ENCODE data around the gene ZNF92.
"Not testable (repeated sequence)": the region's sequence is repeated elsewhere in the genome, so short reads cannot be mapped to it uniquely, and the experiment has no call there.

The ZNF92 gene

GRCh38 chr7:65422670-65423069 is 49.0 kb downstream of the ZNF92 start:
- no peak for DNase-seq (ENCODE audit: extremely low read depth in 1 of 2, low read depth in 1 of 2)

GRCh38 chr7:65423286-65423685 is 49.6 kb downstream of the ZNF92 start:
- not testable (repeated sequence) for DNase-seq (ENCODE audit: extremely low read depth in 1 of 2, low read depth in 1 of 2)

- no peak for DNase-seq (ENCODE audit: extremely low read depth in 1 of 2, low read depth in 1 of 2)
These were observed 56.1 kb downstream of the ZNF92 start for GRCh38 chr7:65429642-65430343.

GRCh38 chr7:65430344-65431186 is 56.9 kb downstream of the ZNF92 start:
- no peak for DNase-seq (ENCODE audit: extremely low read depth in 1 of 2, low read depth in 1 of 2)

DNA sequence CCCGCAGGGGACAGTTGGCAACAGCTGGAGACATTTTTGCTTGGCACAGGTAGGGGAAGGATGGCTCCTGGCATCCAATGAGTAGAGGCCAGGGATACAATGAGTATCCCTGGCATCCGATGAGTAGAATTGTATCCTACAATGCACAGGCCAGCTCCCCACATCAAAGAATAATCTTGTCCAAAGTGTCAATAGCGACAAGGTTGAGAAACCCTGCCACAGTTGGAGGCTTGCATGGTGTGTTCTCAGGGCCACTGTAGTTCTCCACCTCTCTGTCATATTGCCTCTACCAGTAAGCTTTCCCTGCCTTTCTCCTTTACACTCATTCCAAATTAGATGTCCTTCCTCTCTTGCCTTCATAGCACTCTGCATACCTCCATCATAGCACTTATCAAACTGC is 60.7 kb downstream of the ZNF92 start:
- DNase-seq (ENCODE audit: extremely low read depth in 1 of 2, low read depth in 1 of 2): no peak

GRCh38 chr7:65436163-65436562 is 62.5 kb downstream of the ZNF92 start:
- no peak for DNase-seq (ENCODE audit: extremely low read depth in 1 of 2, low read depth in 1 of 2)

GRCh38 chr7:65438598-65438997 is 64.9 kb downstream of the ZNF92 start:
- no peak for DNase-seq (ENCODE audit: extremely low read depth in 1 of 2, low read depth in 1 of 2)

GRCh38 chr7:65441010-65441409 is 67.4 kb downstream of the ZNF92 start:
- no peak for DNase-seq (ENCODE audit: extremely low read depth in 1 of 2, low read depth in 1 of 2)

DNA sequence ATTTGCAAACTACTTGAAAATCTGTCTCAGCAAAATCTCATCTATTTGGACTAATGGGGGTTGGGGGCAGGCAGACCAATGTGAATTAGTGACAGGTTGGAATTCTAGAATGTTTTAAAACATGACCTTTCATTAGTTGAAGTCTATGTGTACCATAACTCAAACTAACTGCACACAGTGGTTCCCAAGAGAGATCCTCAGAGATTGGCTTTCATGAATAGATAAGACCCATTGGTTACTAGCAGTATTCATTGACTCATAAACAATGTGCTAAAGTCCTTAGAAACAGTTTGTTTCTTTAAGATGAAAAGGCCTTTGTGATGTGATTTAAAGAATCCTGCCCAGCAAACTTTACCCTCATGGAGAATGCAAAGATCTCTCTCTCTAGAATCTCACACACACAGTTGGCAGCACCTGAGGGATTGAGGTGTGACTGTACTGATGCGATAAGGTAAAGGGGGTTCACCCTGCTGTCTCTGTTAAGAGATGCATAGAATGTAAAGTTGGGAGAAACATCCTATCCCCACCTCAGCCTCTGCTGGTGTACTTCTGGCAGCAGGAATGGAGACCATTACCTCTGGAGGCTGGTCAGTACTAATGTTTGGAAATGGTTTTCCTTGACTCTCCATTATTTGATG is 70.7 kb downstream of the ZNF92 start:
- DNase-seq (ENCODE audit: extremely low read depth in 1 of 2, low read depth in 1 of 2): no peak

GRCh38 chr7:65444899-65445823 is 71.5 kb downstream of the ZNF92 start:
- no peak for DNase-seq (ENCODE audit: extremely low read depth in 1 of 2, low read depth in 1 of 2)

DNA sequence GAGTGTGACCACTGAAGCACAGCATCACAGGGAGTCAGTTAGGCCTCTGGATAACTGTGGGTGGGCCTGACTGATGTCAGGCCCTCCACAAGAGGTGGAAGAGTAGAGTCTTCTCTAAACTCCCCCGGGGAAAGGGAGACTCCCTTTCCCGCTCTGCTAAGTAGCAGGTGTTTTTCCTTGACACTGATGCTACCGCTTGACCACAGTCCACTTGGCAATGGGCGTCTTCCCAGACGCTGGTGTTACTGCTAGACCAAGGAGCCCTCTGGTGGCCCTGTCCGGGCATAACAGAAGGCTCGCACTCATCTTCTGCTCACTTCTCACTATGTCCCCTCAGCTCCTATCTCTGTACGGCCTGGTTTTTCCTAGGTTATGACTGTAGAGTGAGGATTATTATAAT is 73.4 kb downstream of the ZNF92 start:
- not testable (repeated sequence) for DNase-seq (ENCODE audit: extremely low read depth in 1 of 2, low read depth in 1 of 2)

GRCh38 chr7:65448816-65449504 is 75.3 kb downstream of the ZNF92 start:
- DNase-seq (ENCODE audit: extremely low read depth in 1 of 2, low read depth in 1 of 2): no peak

DNA sequence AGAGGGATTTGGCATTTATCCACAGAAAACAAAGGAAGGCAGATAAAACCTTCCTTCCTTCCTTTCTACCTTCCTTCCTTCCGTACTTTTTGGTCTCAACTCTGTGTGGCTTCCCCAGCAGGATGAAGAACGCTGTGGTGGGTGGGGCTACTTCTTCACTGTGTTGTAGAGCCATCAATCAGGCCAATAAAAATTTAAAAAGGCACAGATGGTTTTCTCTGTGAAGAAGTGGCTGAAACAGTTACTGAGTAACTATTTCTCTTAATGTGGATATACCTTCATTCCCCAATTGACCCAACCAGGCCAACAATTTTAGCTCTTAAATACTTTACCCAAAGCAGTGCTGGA is 75.8 kb downstream of the ZNF92 start:
- no peak for DNase-seq (ENCODE audit: extremely low read depth in 1 of 2, low read depth in 1 of 2)
